Common myeloid progenitor, CD34-positive (primary cell): ENCODE results near the gene CREB3L4.
"Not testable (repeated sequence)": the region's sequence is repeated elsewhere in the genome, so short reads cannot be mapped to it uniquely, and the experiment has no call there.

Experiments used
- CTCF ChIA-PET: fragments of 350-600 bp; sonication (Branson Sonifier 250); formaldehyde crosslinking; loops from one replicate; lab custom pipeline; 2021; ENCODE audit warnings: antibody characterized with exemption; lab: Charles Lee
- POLR2A ChIA-PET: fragments of 350-600 bp; sonication (Branson Sonifier 250); formaldehyde crosslinking; loops from one replicate; lab custom pipeline; 2021; ENCODE audit warnings: antibody characterized with exemption; lab: Charles Lee
- DNase-seq, 3 donors: peaks; one replicate each; pipeline versions ENCODE4 v3.0.0 to v3.0.0-alpha.2; 2013
- H3K27ac ChIP-seq, 2 experiments: 1 replicate in 1 of 2; 2 replicates in 1 of 2; pipeline ENCODE4 v1.7.0; 2013; ENCODE audit warnings: inconsistent platforms in 2 of 2, low read length in 2 of 2, mild to moderate bottlenecking in 2 of 2, low read depth in 1 of 2, moderate library complexity in 1 of 2; ENCODE audit not compliant: severe bottlenecking in 2 of 2, insufficient read depth in 1 of 2, poor library complexity in 1 of 2
- H3K27me3 ChIP-seq, 5 experiments: replicated peaks in 2 of 5; 1 replicate in 3 of 5; 2 replicates in 2 of 5; pipeline versions ENCODE4 v1.6.1 to v1.7.0; 2013; ENCODE audit warnings: low read length in 4 of 5, mild to moderate bottlenecking in 2 of 5, moderate library complexity in 2 of 5, inconsistent platforms in 1 of 5; ENCODE audit not compliant: insufficient read depth in 5 of 5, control insufficient read depth in 4 of 5
- H3K36me3 ChIP-seq, 4 experiments: 1 replicate in 2 of 4; 2 replicates in 2 of 4; pipeline versions ENCODE4 v1.6.1 to v1.7.0; 2013; ENCODE audit warnings: low read length in 3 of 4, control low read depth in 1 of 4, mild to moderate bottlenecking in 1 of 4; ENCODE audit not compliant: control insufficient read depth in 4 of 4, insufficient read depth in 4 of 4
- H3K4me1 ChIP-seq, 4 experiments: 1 replicate in 3 of 4; 2 replicates in 1 of 4; pipeline versions ENCODE4 v1.6.1 to v1.7.1; 2013; ENCODE audit warnings: low read length in 3 of 4, mild to moderate bottlenecking in 3 of 4, control low read depth in 1 of 4, inconsistent platforms in 1 of 4, moderate library complexity in 1 of 4; ENCODE audit not compliant: control insufficient read depth in 4 of 4, insufficient read depth in 4 of 4; ENCODE audit errors: control extremely low read depth in 1 of 4
- H3K4me3 ChIP-seq, 7 experiments: 1 replicate in 4 of 7; 2 replicates in 3 of 7; pipeline versions ENCODE4 v1.5.1 to v1.7.0; 2013; ENCODE audit warnings: mild to moderate bottlenecking in 7 of 7, low read length in 6 of 7, moderate library complexity in 6 of 7, inconsistent platforms in 2 of 7, low read depth in 2 of 7, control low read depth in 1 of 7; ENCODE audit not compliant: insufficient read depth in 4 of 7, control insufficient read depth in 1 of 7; ENCODE audit errors: extremely low read depth in 1 of 7
- H3K9me3 ChIP-seq, 5 experiments: 1 replicate in 4 of 5; 2 replicates in 1 of 5; pipeline versions ENCODE4 v1.6.1 to v1.7.1; 2013; ENCODE audit warnings: low read length in 4 of 5, mild to moderate bottlenecking in 2 of 5, inconsistent platforms in 1 of 5, low read depth in 1 of 5, moderate library complexity in 1 of 5; ENCODE audit not compliant: control insufficient read depth in 4 of 5, insufficient read depth in 2 of 5; ENCODE audit errors: control extremely low read depth in 1 of 5
- WGBS: methylation state at CpG from one replicate; pipeline ENCODE4 v1.1.5; 2013; ENCODE audit not compliant: insufficient coverage; 5-methylcytosine and 5-hydroxymethylcytosine counted together

Gene CREB3L4

GRCh38 chr1:153991151-153991630, 23.5 kb downstream of the CREB3L4 start:
- POLR2A ChIA-PET = interaction anchor here (0.5 to 2.0 kb wide), 11 partner anchors 11 to 450 kb away, joined by 3 to 12 read pairs (median 3); partner anchors contain the start of genes CREB3L4, CRTC2, JTB and S100A5
- WGBS = 0% methylated on average over 1 of the region's 9 CpGs
- peak overlapping the region; percentile 99 to 100 for H3K27ac ChIP-seq
- H3K36me3 ChIP-seq = peaks cover 6 to 40% (median 22%) of the 10 kb centered on the region in 4 experiments
- no peaks in the 10 kb centered on the region for H3K27me3 ChIP-seq
- no peaks in the 10 kb centered on the region for H3K9me3 ChIP-seq
- CTCF ChIA-PET = interaction anchor here (1.1 to 2.0 kb wide), 3 partner anchors 19 to 335 kb away, joined by 3 to 6 read pairs (median 4); no protein-coding TSS in a partner anchor
- H3K4me3 ChIP-seq = peak overlapping the region; percentile 90 to 100 (median 95)
- H3K4me1 ChIP-seq = peaks cover 13 to 29% (median 23%) of the 10 kb centered on the region in 4 experiments
- no peak for DNase-seq

DNA sequence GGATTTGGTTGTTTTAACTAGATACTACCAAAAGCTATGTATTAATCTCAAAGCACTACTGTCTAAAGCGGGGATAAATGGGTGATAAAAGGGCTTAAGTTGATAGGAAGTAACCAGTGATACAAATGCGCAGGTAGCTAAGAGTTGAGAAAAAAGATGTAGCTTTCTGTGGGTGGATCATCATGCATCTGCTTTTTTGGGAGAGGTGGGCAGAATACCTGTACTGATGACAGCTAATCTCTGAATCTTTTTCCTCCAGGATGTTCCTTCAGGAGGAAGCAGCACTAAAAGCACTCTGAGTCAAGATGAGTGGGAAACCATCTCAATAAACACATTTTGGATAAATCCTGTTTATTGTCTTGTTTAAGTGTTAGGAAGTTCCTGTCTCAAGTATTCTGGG, 24.1 kb downstream of the CREB3L4 start:
- Histone ChIP-seq H3K36me3 (peaks cover 6 to 40% (median 22%) of the 10 kb centered on the region in 4 experiments), H3K4me1 (peaks cover 10 to 23% (median 18%) of the 10 kb centered on the region in 4 experiments), H3K27me3 (no peaks in the 10 kb centered on the region), H3K27ac (peak overlapping the region in 1 of 2 experiments; percentile 100), H3K4me3 (peak overlapping the region in 6 of 7 experiments; percentile 90 to 100 (median 95)), H3K9me3 (no peaks in the 10 kb centered on the region)
- no peak for DNase-seq
- ChIA-PET CTCF (interaction anchor here (1.1 to 1.6 kb wide), 2 partner anchors 19 to 334 kb away, joined by 3 to 4 read pairs; no protein-coding TSS in a partner anchor), POLR2A (interaction anchor here (1.5 to 2.0 kb wide), 2 partner anchors 25 to 46 kb away, joined by 3 to 12 read pairs; partner anchors contain the start of gene CREB3L4)
- WGBS = 100% methylated on average over 1 of the region's 2 CpGs

- Histone ChIP-seq H3K4me1 (peaks cover 10 to 19% (median 16%) of the 10 kb centered on the region in 4 experiments), H3K4me3 (no peak overlapping the region), H3K36me3 (peaks cover 6 to 40% (median 22%) of the 10 kb centered on the region in 4 experiments), H3K27me3 (no peaks in the 10 kb centered on the region), H3K27ac (no peak overlapping the region), H3K9me3 (no peaks in the 10 kb centered on the region)
- ChIA-PET POLR2A (interaction anchor here (0.6 kb wide), 1 partner anchor 1574 kb away, joined by 4 read pairs; no protein-coding TSS in a partner anchor), CTCF (no interaction called here)
- 100% methylated on average over 2 of the region's 3 CpGs for WGBS
- DNase-seq = no peak
These were observed 27.5 kb downstream of the CREB3L4 start for GRCh38 chr1:153995202-153995601.

DNA sequence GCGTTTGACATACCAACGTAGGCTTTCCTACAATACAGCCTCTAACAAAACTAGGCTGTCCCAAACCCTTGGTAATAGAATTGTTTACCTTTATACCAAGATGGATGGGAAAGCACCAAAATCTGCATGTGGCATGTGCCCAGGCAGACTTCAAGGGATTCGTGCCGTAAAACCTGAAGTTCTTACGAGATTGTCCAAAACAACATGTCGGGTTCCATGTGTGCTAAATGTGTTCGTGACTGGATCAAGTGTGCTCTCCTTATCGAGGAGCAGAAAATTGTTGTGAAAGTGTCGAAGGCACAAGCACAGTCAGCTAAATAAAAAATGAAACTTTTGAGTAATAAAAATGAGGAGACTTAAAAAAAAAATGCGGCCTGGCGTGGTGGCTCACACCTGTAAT, 27.9 kb downstream of the CREB3L4 start:
- 98% methylated on average over 11 of the region's 11 CpGs for WGBS
- H3K36me3 ChIP-seq = peaks cover 6 to 40% (median 22%) of the 10 kb centered on the region in 4 experiments
- H3K27me3 ChIP-seq = no peaks in the 10 kb centered on the region
- POLR2A ChIA-PET = no interaction called here
- H3K4me3 ChIP-seq = no peak overlapping the region
- DNase-seq = no peak
- no peak overlapping the region for H3K27ac ChIP-seq
- H3K4me1 ChIP-seq = peaks cover 10 to 19% (median 15%) of the 10 kb centered on the region in 4 experiments
- CTCF ChIA-PET = no interaction called here
- H3K9me3 ChIP-seq = no peaks in the 10 kb centered on the region

DNA sequence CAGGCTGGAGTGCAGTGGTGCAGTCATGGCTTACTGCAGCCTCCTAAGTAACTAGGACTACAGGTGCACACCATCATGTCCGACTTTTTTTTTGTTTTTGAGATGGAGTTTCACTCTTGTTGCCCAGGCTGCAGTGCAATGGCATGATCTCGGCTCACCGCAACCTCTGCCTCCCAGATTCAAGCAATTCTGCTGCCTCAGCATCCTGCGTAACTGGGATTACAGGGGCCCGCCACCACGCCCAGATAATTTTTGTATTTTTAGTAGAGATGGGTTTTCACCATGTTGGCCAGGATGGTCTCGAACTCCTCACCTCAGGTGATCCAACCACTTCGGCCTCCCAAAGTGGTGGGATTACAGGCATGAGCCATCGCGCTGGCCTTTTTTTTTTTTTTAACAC, 29.2 kb downstream of the CREB3L4 start:
- Histone ChIP-seq H3K4me1 (peaks cover 2 to 12% (median 7%) of the 10 kb centered on the region in 4 experiments), H3K36me3 (peaks cover 6 to 32% (median 21%) of the 10 kb centered on the region in 4 experiments)
- H3K4me3 ChIP-seq, H3K9me3 ChIP-seq, DNase-seq, CTCF ChIA-PET, H3K27ac ChIP-seq, POLR2A ChIA-PET, H3K27me3 ChIP-seq: not testable (repeated sequence)
- WGBS = 96% methylated on average over 3 of the region's 10 CpGs

- Histone ChIP-seq H3K27me3 (no peaks in the 10 kb centered on the region), H3K36me3 (peaks cover 0 to 4% (median 2%) of the 10 kb centered on the region in 4 experiments), H3K9me3 (no peaks in the 10 kb centered on the region), H3K4me1 (no peaks in the 10 kb centered on the region), H3K27ac (no peak overlapping the region), H3K4me3 (no peak overlapping the region)
- ChIA-PET POLR2A (no interaction called here), CTCF (interaction anchor here (0.6 kb wide), 1 partner anchor 105 kb away, joined by 3 read pairs; no protein-coding TSS in a partner anchor)
- WGBS = 100% methylated on average over 1 of the region's 4 CpGs
- DNase-seq = no peak
These were observed 32.7 kb downstream of the CREB3L4 start for GRCh38 chr1:154000420-154000819.

DNA sequence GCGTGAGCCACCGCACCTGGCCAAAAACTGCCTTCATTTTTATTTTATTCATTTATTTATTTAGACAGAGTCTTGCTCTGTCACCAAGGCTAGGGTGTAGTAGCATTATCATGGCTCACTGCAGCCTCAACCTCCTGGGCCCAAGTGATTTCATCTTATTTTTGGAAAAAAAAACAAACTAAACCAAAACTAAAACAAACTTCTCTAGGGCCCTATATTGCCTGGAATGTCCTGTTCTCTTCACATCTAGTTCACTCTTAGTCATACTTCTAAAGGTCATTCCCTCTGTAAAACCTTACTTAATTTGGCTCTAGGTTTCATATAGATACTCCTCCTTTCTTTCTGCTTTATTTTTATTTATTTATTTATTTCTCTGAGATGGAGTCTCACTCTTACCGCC, 38.4 kb downstream of the CREB3L4 start:
- no CpG with 5 or more reads among the region's 3 CpGs for WGBS
- Histone ChIP-seq H3K36me3 (no peaks in the 10 kb centered on the region), H3K27ac (no peak overlapping the region), H3K4me1 (no peaks in the 10 kb centered on the region), H3K27me3 (no peaks in the 10 kb centered on the region), H3K9me3 (no peaks in the 10 kb centered on the region), H3K4me3 (no peak overlapping the region)
- DNase-seq = no peak
- CTCF ChIA-PET = no interaction called here
- POLR2A ChIA-PET = no interaction called here
